Esophagus muscularis mucosa (tissue), 4 donors: ENCODE measurements around the gene FES. TPM values are rescaled to one million over a fixed set of nuclear protein-coding genes. Genes with fewer than 3 reads are reported as not detected.

ENCODE experiments used
- DNase-seq: peaks from one replicate; pipeline ENCODE4 v3.0.0-alpha.2; 2017; ENCODE audit errors: extremely low spot score
- H3K27ac ChIP-seq, 4 donors: fragments of 200-600 bp; sonication (generic); replicated peaks in 1 of 4; 1 replicate in 3 of 4; 2 replicates in 1 of 4; pipeline ENCODE4 v1.5.1; 2016 to 2019; ENCODE audit warnings: mild to moderate bottlenecking in 1 of 4
- H3K27me3 ChIP-seq, 4 donors: fragments of 200-600 bp; sonication (generic); one replicate each; pipeline versions ENCODE4 v1.5.1 to v1.6.0; 2016 to 2019
- H3K36me3 ChIP-seq, 4 donors: fragments of 200-600 bp; sonication (generic); one replicate each; pipeline ENCODE4 v1.5.1; 2016 to 2019
- H3K4me1 ChIP-seq, 4 donors: fragments of 200-600 bp; sonication (generic); one replicate each; pipeline ENCODE4 v1.5.1; 2016 to 2019
- H3K4me3 ChIP-seq, 4 donors: fragments of 200-600 bp; sonication (generic); 1 replicate in 2 of 4; 2 replicates in 2 of 4; pipeline ENCODE4 v1.5.1; 2016 to 2019; ENCODE audit warnings: mild to moderate bottlenecking in 4 of 4, moderate library complexity in 1 of 4
- H3K9me3 ChIP-seq, 4 donors: fragments of 200-600 bp; sonication (generic); 1 replicate in 3 of 4; 2 replicates in 1 of 4; pipeline ENCODE4 v1.5.1; 2016 to 2019
- EP300 ChIP-seq: sonication (generic); formaldehyde crosslinking; IDR thresholded peaks from one replicate; pipeline ENCODE4 v1.6.1; 2017; ENCODE audit warnings: antibody characterized with exemption
- POLR2A ChIP-seq: fragments of 450-650 bp; IDR thresholded peaks from one replicate; pipeline ENCODE4 v1.6.1; 2017; ENCODE audit warnings: antibody characterized with exemption, moderate library complexity, mild to moderate bottlenecking, low read depth
- POLR2AphosphoS5 ChIP-seq, 2 donors: sonication (generic); formaldehyde crosslinking; IDR thresholded peaks; one replicate each; pipeline ENCODE4 v1.6.1; 2017; ENCODE audit warnings: antibody characterized with exemption in 2 of 2
- WGBS: methylation state at CpG from one replicate; pipeline ENCODE4 v1.1.5; 2018; 5-methylcytosine and 5-hydroxymethylcytosine counted together
- intact Hi-C: fragments of 100-400 bp; cut with DNase I; formaldehyde crosslinking; loops from one replicate; pipeline ENCODE4 v1.15.1; 2023
- total RNA-seq, 4 donors: library from RNA; depleted of rRNA; stranded (reverse); fragments of >200 nt; gene quantifications; one replicate each; pipeline versions ENCODE4 v1.1.0 to v1.2.1, GENCODE V29; 2016
- TF ChIP-seq, protein P1 (sequence below), 3 experiments: fragments of 200-600 bp in 2 of 3; fragments of 450-650 bp in 1 of 3; sonication (generic) in 2 of 3; IDR thresholded peaks; one replicate each; pipeline ENCODE4 v1.5.1; 2017 to 2019; ENCODE audit warnings: antibody characterized with exemption in 3 of 3, mild to moderate bottlenecking in 2 of 3, moderate library complexity in 1 of 3

The FES gene
- total RNA-seq, 4 donors from 2014 or later, result 26.1 to 41.9 (median 34.0) TPM

DNA sequence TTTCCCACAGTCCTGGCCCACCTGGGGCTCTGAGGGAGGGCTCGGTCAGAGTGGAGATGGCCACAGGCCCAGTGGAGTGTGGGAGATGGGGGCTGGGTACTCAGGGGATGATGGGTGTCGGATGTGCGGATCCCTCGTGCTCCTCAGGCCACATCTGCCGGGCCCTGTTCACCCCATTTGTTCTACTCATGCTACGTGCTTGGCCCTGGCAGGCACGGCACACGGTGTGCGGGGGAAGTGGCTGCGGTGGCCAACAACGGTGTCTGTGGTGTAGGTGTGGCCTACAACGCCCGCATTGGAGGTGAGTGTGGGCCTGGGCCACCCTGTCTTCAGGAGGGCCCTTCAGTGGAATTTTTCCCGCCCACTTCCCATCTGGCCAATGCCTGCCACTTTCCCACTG, 7.0 kb upstream of the FES start:
- 95% methylated on average over 14 of the region's 14 CpGs for WGBS
- Histone ChIP-seq H3K27me3 (no peaks in the 10 kb centered on the region), H3K4me1 (peaks cover 20 to 30% (median 23%) of the 10 kb centered on the region in 4 donors), H3K9me3 (no peaks in the 10 kb centered on the region), H3K4me3 (no peak overlapping the region), H3K27ac (no peak overlapping the region), H3K36me3 (peaks cover 51 to 73% (median 71%) of the 10 kb centered on the region in 4 donors)
- TF ChIP-seq POLR2A, result no peak
- no peak for DNase-seq
- intact Hi-C loops, result no loop called here

DNA sequence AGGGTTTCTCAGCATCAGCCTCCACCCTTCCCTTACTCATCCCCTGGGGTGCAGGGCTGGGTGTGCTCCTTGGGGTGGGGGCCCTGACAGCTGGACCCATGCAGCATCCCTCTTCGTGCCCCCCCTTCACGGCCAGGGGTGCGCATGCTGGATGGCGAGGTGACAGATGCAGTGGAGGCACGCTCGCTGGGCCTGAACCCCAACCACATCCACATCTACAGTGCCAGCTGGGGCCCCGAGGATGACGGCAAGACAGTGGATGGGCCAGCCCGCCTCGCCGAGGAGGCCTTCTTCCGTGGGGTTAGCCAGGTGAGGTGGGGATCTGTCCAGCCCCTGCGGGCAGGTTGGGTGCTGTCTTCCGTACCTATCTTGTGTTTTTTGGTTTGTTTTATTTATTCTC, 6.3 kb upstream of the FES start:
- DNase-seq, result no peak
- WGBS, result 90% methylated on average over 9 of the region's 14 CpGs
- H3K4me3 ChIP-seq, result no peak overlapping the region
- no peaks in the 10 kb centered on the region for H3K27me3 ChIP-seq
- TF ChIP-seq POLR2A (no peak), POLR2AphosphoS5 (IDR thresholded peaks at IDR 0.05) (no peak), EP300 (no peak)
- TF ChIP-seq, protein P1, sequence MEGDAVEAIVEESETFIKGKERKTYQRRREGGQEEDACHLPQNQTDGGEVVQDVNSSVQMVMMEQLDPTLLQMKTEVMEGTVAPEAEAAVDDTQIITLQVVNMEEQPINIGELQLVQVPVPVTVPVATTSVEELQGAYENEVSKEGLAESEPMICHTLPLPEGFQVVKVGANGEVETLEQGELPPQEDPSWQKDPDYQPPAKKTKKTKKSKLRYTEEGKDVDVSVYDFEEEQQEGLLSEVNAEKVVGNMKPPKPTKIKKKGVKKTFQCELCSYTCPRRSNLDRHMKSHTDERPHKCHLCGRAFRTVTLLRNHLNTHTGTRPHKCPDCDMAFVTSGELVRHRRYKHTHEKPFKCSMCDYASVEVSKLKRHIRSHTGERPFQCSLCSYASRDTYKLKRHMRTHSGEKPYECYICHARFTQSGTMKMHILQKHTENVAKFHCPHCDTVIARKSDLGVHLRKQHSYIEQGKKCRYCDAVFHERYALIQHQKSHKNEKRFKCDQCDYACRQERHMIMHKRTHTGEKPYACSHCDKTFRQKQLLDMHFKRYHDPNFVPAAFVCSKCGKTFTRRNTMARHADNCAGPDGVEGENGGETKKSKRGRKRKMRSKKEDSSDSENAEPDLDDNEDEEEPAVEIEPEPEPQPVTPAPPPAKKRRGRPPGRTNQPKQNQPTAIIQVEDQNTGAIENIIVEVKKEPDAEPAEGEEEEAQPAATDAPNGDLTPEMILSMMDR (IDR thresholded peaks at IDR 0.05), result no peak
- H3K4me1 ChIP-seq, result peaks cover 19 to 30% (median 22%) of the 10 kb centered on the region in 4 donors
- H3K36me3 ChIP-seq, result peaks cover 51 to 78% (median 75%) of the 10 kb centered on the region in 4 donors
- intact Hi-C loops, result no loop called here
- no peak overlapping the region for H3K27ac ChIP-seq
- no peaks in the 10 kb centered on the region for H3K9me3 ChIP-seq

DNA sequence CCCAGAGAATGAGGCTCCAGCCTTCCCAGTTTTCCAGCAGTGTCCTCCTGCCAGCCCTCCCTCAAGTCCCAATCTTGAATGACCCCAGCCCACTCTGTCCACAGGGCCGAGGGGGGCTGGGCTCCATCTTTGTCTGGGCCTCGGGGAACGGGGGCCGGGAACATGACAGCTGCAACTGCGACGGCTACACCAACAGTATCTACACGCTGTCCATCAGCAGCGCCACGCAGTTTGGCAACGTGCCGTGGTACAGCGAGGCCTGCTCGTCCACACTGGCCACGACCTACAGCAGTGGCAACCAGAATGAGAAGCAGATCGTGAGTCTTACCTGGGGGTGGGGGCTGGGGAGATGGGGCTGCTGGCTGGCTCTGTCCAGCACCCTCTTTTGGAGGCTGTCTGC, 5.6 kb upstream of the FES start:
- Histone ChIP-seq H3K27me3 (no peaks in the 10 kb centered on the region), H3K4me3 (no peak overlapping the region), H3K4me1 (peaks cover 19 to 30% (median 22%) of the 10 kb centered on the region in 4 donors), H3K27ac (no peak overlapping the region), H3K9me3 (no peaks in the 10 kb centered on the region), H3K36me3 (peaks cover 51 to 78% (median 75%) of the 10 kb centered on the region in 4 donors)
- TF ChIP-seq POLR2A (no peak), POLR2AphosphoS5 (IDR thresholded peaks at IDR 0.05) (no peak), EP300 (no peak)
- TF ChIP-seq, protein P1 (IDR thresholded peaks at IDR 0.05), result no peak
- intact Hi-C loops, result no loop called here
- WGBS, result 92% methylated on average over 15 of the region's 15 CpGs
- no peak for DNase-seq

DNA sequence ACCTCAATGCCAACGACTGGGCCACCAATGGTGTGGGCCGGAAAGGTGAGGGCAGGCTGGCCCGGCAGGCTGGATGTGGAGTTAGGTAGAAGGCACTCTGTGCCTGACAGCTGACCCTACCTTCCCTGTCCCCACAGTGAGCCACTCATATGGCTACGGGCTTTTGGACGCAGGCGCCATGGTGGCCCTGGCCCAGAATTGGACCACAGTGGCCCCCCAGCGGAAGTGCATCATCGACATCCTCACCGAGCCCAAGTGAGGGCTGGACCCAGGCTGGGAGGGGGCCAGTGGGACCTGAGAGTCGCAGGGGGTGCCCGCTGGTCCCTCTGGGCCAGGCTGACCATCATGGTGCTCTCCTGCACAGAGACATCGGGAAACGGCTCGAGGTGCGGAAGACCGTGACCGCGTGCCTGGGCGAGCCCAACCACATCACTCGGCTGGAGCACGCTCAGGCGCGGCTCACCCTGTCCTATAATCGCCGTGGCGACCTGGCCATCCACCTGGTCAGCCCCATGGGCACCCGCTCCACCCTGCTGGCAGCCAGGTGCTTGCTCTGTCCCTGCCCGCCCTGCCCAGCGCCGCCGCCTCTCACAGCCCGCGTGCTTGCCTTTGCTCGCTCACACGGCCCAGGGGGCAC, 4.5 kb upstream of the FES start:
- Histone ChIP-seq H3K36me3 (peaks cover 51 to 78% (median 75%) of the 10 kb centered on the region in 4 donors), H3K9me3 (no peaks in the 10 kb centered on the region), H3K4me3 (no peak overlapping the region), H3K4me1 (peaks cover 15 to 32% (median 25%) of the 10 kb centered on the region in 4 donors), H3K27ac (no peak overlapping the region), H3K27me3 (no peaks in the 10 kb centered on the region)
- intact Hi-C loops, result no loop called here
- 91% methylated on average over 14 of the region's 35 CpGs for WGBS
- TF ChIP-seq, protein P1 (IDR thresholded peaks at IDR 0.05), result no peak
- no peak for TF ChIP-seq POLR2AphosphoS5 (IDR thresholded peaks at IDR 0.05)
- no peak for TF ChIP-seq POLR2A
- no peak for TF ChIP-seq EP300
- no peak for DNase-seq

DNA sequence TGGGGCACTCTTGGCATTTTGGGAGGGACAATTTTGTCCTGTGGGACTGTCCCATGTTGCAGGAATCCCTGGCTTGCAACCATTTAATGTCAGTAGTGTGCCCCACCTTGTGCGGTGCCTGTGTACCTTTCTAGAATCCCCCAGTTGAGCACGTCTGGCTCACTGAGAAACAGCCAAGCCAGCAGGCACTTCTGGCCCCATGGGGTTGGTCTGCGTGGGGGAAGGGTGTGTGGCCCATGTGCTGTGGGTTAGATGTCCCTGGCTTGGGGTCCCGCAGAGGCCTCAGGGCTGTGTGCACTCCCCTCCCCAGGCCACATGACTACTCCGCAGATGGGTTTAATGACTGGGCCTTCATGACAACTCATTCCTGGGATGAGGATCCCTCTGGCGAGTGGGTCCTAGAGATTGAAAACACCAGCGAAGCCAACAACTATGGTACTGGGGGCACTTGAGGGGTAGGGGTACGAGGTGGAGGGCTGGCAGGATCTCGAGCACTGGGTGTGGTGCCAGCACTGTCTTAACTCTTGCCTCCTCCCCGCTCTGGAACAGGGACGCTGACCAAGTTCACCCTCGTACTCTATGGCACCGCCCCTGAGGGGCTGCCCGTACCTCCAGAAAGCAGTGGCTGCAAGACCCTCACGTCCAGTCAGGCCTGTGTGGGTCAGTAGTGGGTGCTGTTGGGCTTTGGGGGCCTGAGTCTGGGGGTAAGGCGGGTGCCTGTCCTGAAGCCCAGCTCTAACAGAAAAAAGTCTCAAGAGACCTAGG, 3.7 kb upstream of the FES start:
- DNase-seq, result no peak
- H3K27me3 ChIP-seq, result no peaks in the 10 kb centered on the region
- 77% methylated on average over 9 of the region's 16 CpGs for WGBS
- H3K27ac ChIP-seq, result no peak overlapping the region
- TF ChIP-seq POLR2AphosphoS5 (IDR thresholded peaks at IDR 0.05) (no peak), EP300 (no peak), POLR2A (no peak)
- TF ChIP-seq, protein P1 (IDR thresholded peaks at IDR 0.05), result no peak
- no peak overlapping the region for H3K4me3 ChIP-seq
- H3K4me1 ChIP-seq, result peaks cover 15 to 34% (median 32%) of the 10 kb centered on the region in 4 donors
- intact Hi-C loops, result no loop called here
- no peaks in the 10 kb centered on the region for H3K9me3 ChIP-seq
- peaks cover 50 to 72% (median 71%) of the 10 kb centered on the region in 4 donors for H3K36me3 ChIP-seq
